Measurements from ENCODE around the gene SIPA1L3. TPM values are rescaled to one million over a fixed set of nuclear protein-coding genes. Genes with fewer than 3 reads are reported as not detected.
A peak's percentile ranks its signal among the peaks of the same experiment; 100 is the strongest.

The SIPA1L3 gene
- total and polyA plus RNA-seq, 9 of the 15 experiments (the other 6 are each of a cell fraction or from before 2014, with no cell fraction given), result 0.01 to 6.1 (median 2.5) TPM

DNA sequence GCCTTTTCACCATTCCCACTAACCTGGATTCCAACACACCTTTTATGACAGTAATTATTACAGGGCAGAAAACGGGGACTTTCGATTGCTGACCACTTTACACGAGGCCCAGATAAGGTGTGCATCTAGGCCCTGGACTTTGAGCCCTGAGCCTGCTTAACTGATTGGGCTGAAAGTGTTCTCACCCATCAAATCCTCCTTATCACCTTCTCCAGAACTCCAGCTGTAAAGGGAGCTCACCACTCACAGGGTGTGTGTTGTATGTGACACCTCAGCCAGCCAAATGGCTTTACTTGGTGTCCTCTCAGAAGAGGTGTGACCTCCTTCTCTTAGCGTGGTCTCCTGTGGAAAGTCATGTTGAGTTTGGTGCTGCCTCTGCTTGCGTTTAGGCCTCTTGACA is 36.5 kb downstream of the SIPA1L3 start (continued):
- TF ChIP-seq ETS1 (conservative IDR thresholded peaks at IDR 0.05; ENCODE audit: control insufficient read depth, low read depth, low read length) (no peak), ZNF263 (CRISPR knock-in tag; IDR thresholded peaks at IDR 0.05; ENCODE audit: borderline replicate concordance) (no peak), E2F8 (IDR thresholded peaks at IDR 0.05; ENCODE audit: low read depth, partially characterized antibody) (no peak), KLF13 (tag; IDR thresholded peaks at IDR 0.05; ENCODE audit: borderline replicate concordance, low read depth) (no peak), MECOM (CRISPR knock-in tag; IDR thresholded peaks at IDR 0.05) (no peak), BRF1 (IDR thresholded peaks at IDR 0.05; ENCODE audit: borderline replicate concordance, extremely low read depth, insufficient read length) (no peak), L3MBTL2 (IDR thresholded peaks at IDR 0.05) (peak; percentile 86), ARID1B (IDR thresholded peaks at IDR 0.05) (peak; percentile 91), ZNF766 (CRISPR knock-in tag; conservative IDR thresholded peaks at IDR 0.05) (no peak), CREBBP (IDR thresholded peaks at IDR 0.05; ENCODE audit: low read depth, low read length) (no peak)
- TF ChIP-seq, protein P1, sequence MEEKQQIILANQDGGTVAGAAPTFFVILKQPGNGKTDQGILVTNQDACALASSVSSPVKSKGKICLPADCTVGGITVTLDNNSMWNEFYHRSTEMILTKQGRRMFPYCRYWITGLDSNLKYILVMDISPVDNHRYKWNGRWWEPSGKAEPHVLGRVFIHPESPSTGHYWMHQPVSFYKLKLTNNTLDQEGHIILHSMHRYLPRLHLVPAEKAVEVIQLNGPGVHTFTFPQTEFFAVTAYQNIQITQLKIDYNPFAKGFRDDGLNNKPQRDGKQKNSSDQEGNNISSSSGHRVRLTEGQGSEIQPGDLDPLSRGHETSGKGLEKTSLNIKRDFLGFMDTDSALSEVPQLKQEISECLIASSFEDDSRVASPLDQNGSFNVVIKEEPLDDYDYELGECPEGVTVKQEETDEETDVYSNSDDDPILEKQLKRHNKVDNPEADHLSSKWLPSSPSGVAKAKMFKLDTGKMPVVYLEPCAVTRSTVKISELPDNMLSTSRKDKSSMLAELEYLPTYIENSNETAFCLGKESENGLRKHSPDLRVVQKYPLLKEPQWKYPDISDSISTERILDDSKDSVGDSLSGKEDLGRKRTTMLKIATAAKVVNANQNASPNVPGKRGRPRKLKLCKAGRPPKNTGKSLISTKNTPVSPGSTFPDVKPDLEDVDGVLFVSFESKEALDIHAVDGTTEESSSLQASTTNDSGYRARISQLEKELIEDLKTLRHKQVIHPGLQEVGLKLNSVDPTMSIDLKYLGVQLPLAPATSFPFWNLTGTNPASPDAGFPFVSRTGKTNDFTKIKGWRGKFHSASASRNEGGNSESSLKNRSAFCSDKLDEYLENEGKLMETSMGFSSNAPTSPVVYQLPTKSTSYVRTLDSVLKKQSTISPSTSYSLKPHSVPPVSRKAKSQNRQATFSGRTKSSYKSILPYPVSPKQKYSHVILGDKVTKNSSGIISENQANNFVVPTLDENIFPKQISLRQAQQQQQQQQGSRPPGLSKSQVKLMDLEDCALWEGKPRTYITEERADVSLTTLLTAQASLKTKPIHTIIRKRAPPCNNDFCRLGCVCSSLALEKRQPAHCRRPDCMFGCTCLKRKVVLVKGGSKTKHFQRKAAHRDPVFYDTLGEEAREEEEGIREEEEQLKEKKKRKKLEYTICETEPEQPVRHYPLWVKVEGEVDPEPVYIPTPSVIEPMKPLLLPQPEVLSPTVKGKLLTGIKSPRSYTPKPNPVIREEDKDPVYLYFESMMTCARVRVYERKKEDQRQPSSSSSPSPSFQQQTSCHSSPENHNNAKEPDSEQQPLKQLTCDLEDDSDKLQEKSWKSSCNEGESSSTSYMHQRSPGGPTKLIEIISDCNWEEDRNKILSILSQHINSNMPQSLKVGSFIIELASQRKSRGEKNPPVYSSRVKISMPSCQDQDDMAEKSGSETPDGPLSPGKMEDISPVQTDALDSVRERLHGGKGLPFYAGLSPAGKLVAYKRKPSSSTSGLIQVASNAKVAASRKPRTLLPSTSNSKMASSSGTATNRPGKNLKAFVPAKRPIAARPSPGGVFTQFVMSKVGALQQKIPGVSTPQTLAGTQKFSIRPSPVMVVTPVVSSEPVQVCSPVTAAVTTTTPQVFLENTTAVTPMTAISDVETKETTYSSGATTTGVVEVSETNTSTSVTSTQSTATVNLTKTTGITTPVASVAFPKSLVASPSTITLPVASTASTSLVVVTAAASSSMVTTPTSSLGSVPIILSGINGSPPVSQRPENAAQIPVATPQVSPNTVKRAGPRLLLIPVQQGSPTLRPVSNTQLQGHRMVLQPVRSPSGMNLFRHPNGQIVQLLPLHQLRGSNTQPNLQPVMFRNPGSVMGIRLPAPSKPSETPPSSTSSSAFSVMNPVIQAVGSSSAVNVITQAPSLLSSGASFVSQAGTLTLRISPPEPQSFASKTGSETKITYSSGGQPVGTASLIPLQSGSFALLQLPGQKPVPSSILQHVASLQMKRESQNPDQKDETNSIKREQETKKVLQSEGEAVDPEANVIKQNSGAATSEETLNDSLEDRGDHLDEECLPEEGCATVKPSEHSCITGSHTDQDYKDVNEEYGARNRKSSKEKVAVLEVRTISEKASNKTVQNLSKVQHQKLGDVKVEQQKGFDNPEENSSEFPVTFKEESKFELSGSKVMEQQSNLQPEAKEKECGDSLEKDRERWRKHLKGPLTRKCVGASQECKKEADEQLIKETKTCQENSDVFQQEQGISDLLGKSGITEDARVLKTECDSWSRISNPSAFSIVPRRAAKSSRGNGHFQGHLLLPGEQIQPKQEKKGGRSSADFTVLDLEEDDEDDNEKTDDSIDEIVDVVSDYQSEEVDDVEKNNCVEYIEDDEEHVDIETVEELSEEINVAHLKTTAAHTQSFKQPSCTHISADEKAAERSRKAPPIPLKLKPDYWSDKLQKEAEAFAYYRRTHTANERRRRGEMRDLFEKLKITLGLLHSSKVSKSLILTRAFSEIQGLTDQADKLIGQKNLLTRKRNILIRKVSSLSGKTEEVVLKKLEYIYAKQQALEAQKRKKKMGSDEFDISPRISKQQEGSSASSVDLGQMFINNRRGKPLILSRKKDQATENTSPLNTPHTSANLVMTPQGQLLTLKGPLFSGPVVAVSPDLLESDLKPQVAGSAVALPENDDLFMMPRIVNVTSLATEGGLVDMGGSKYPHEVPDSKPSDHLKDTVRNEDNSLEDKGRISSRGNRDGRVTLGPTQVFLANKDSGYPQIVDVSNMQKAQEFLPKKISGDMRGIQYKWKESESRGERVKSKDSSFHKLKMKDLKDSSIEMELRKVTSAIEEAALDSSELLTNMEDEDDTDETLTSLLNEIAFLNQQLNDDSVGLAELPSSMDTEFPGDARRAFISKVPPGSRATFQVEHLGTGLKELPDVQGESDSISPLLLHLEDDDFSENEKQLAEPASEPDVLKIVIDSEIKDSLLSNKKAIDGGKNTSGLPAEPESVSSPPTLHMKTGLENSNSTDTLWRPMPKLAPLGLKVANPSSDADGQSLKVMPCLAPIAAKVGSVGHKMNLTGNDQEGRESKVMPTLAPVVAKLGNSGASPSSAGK (IDR thresholded peaks at IDR 0.05), result peak; percentile 78

Data from K562 (cell line).